Ishikawa (cell line): Measurements from ENCODE around the gene SORD.

ENCODE experiments used
- CEBPB ChIP-seq: IDR thresholded peaks from 2 replicates; pipeline ENCODE4 v1.6.1; 2012
- CREB1 ChIP-seq: IDR thresholded peaks from 2 replicates; pipeline ENCODE4 v1.6.1; 2012; ENCODE audit warnings: low read depth
- EGR1 ChIP-seq: IDR thresholded peaks from 2 replicates; pipeline ENCODE4 v1.6.1; 2012
- EP300 ChIP-seq: IDR thresholded peaks from 2 replicates; pipeline ENCODE4 v1.6.1; 2012; ENCODE audit warnings: borderline replicate concordance
- FOXM1 ChIP-seq: IDR thresholded peaks from 2 replicates; pipeline ENCODE4 v1.6.1; 2012; ENCODE audit warnings: low read depth, borderline replicate concordance
- RAD21 ChIP-seq: IDR thresholded peaks from 2 replicates; pipeline ENCODE4 v1.6.1; 2012; ENCODE audit warnings: low read depth
- TAF1 ChIP-seq: IDR thresholded peaks from 2 replicates; pipeline ENCODE4 v1.6.1; 2012; ENCODE audit warnings: low read depth, mild to moderate bottlenecking
- TCF12 ChIP-seq: IDR thresholded peaks from 2 replicates; pipeline ENCODE4 v1.6.1; 2012; ENCODE audit warnings: low read depth
- TEAD4 ChIP-seq: IDR thresholded peaks from 2 replicates; pipeline ENCODE4 v1.6.1; 2012
- YY1 ChIP-seq: IDR thresholded peaks from 2 replicates; pipeline ENCODE4 v1.6.1; 2012; ENCODE audit warnings: low read depth
- ZBTB7A ChIP-seq: IDR thresholded peaks from 2 replicates; pipeline ENCODE4 v1.6.1; 2012; ENCODE audit warnings: low read depth
- TF ChIP-seq, protein P1 (sequence below): IDR thresholded peaks from 2 replicates; pipeline ENCODE4 v1.6.1; 2012
- TF ChIP-seq, protein P2 (sequence below): IDR thresholded peaks from 2 replicates; pipeline ENCODE4 v1.6.1; 2012; ENCODE audit warnings: low read depth, mild to moderate bottlenecking
- TF ChIP-seq, protein P3 (sequence below): IDR thresholded peaks from 2 replicates; pipeline ENCODE4 v1.6.1; 2012

DNA sequence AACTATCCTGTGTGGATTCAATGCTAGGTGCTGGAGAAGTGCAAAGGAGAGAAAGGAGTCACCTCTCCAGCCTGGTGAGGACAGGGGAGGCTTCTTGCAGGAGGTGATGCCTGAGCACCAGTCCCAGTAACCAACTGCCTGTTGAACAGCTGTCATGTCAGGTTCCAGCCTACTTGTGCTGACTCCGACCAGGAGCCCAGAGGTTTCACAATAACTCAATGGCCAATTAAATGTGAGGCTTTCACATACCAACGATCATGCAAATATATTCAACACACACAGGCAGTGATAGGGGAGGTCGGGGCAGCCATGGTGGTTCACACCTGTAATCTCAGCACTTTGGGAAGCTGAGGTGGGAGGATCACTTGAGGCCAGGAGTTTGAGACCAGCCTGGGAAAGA is 7.7 kb downstream of the SORD start:
- TF ChIP-seq, protein P1, sequence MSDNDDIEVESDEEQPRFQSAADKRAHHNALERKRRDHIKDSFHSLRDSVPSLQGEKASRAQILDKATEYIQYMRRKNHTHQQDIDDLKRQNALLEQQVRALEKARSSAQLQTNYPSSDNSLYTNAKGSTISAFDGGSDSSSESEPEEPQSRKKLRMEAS, result no peak
- TF ChIP-seq EP300, result no peak
- TF ChIP-seq TCF12, result no peak
- no peak for TF ChIP-seq ZBTB7A
- TF ChIP-seq, protein P2, sequence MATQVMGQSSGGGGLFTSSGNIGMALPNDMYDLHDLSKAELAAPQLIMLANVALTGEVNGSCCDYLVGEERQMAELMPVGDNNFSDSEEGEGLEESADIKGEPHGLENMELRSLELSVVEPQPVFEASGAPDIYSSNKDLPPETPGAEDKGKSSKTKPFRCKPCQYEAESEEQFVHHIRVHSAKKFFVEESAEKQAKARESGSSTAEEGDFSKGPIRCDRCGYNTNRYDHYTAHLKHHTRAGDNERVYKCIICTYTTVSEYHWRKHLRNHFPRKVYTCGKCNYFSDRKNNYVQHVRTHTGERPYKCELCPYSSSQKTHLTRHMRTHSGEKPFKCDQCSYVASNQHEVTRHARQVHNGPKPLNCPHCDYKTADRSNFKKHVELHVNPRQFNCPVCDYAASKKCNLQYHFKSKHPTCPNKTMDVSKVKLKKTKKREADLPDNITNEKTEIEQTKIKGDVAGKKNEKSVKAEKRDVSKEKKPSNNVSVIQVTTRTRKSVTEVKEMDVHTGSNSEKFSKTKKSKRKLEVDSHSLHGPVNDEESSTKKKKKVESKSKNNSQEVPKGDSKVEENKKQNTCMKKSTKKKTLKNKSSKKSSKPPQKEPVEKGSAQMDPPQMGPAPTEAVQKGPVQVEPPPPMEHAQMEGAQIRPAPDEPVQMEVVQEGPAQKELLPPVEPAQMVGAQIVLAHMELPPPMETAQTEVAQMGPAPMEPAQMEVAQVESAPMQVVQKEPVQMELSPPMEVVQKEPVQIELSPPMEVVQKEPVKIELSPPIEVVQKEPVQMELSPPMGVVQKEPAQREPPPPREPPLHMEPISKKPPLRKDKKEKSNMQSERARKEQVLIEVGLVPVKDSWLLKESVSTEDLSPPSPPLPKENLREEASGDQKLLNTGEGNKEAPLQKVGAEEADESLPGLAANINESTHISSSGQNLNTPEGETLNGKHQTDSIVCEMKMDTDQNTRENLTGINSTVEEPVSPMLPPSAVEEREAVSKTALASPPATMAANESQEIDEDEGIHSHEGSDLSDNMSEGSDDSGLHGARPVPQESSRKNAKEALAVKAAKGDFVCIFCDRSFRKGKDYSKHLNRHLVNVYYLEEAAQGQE, result no peak
- TF ChIP-seq TEAD4, result no peak
- TF ChIP-seq CREB1, result no peak
- no peak for TF ChIP-seq EGR1
- no peak for TF ChIP-seq YY1
- TF ChIP-seq, protein P3, sequence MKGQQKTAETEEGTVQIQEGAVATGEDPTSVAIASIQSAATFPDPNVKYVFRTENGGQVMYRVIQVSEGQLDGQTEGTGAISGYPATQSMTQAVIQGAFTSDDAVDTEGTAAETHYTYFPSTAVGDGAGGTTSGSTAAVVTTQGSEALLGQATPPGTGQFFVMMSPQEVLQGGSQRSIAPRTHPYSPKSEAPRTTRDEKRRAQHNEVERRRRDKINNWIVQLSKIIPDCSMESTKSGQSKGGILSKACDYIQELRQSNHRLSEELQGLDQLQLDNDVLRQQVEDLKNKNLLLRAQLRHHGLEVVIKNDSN, result no peak
- no peak for TF ChIP-seq RAD21
- TF ChIP-seq FOXM1, result no peak
- TF ChIP-seq TAF1, result no peak
- no peak for TF ChIP-seq CEBPB
